Prostate gland (tissue), 2 donors: Measurements from ENCODE around the gene BRSK1.

ENCODE experiments used
- POLR2A ChIP-seq: fragments of 450-650 bp; IDR thresholded peaks from one replicate; pipeline ENCODE4 v1.6.1; 2016; ENCODE audit warnings: antibody characterized with exemption, mild to moderate bottlenecking
- POLR2AphosphoS5 ChIP-seq: sonication (generic); formaldehyde crosslinking; IDR thresholded peaks from one replicate; pipeline ENCODE4 v1.6.1; 2017; ENCODE audit warnings: antibody characterized with exemption
- TF ChIP-seq, protein P1 (sequence below), 4 experiments: fragments of 200-600 bp in 2 of 4; fragments of 450-650 bp in 2 of 4; sonication (generic) in 2 of 4; IDR thresholded peaks; 1 replicate in 3 of 4; 2 replicates in 1 of 4; pipeline ENCODE4 v1.5.1; 2016 to 2019; ENCODE audit warnings: antibody characterized with exemption in 4 of 4, mild to moderate bottlenecking in 2 of 4, moderate library complexity in 2 of 4

DNA sequence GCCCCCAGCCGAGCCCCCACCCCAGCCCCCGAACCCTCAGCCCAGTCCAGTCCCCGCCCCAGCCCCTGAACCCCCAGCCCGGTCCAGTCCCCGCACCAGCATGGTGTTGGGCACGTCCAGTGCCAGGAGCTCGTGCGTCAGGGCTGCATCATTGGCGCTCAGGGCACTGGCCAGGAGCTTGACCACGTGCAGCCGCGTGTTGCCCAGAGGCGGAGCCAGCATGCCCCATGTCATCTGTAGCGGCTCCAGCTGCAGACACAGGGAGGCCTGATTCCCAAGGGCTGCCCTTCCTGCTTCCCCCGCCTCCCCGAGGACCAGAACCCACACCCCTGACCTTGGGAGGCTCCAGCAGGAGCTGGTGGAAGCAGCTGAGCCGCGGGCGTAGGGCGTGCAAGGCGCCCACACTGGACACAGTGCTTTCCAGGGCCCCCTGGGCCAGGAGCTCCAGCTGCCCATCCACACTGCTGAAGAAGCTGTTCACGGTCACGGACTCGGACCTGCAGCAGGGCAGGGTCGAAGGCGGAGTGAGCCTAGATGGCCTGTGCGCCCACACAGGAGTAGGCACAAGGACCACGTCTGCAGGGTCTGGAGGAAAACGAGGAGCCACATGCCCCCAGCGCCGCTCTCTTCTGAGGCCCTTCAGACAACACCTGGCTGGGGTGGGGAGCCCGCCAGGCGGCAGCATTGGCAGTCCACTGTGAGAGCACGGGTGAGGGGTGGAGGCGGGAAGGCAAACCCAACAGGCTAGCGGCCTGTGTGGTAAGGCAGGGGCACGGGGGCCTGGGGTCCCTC, 42.5 kb upstream of the BRSK1 start:
- TF ChIP-seq, protein P1, sequence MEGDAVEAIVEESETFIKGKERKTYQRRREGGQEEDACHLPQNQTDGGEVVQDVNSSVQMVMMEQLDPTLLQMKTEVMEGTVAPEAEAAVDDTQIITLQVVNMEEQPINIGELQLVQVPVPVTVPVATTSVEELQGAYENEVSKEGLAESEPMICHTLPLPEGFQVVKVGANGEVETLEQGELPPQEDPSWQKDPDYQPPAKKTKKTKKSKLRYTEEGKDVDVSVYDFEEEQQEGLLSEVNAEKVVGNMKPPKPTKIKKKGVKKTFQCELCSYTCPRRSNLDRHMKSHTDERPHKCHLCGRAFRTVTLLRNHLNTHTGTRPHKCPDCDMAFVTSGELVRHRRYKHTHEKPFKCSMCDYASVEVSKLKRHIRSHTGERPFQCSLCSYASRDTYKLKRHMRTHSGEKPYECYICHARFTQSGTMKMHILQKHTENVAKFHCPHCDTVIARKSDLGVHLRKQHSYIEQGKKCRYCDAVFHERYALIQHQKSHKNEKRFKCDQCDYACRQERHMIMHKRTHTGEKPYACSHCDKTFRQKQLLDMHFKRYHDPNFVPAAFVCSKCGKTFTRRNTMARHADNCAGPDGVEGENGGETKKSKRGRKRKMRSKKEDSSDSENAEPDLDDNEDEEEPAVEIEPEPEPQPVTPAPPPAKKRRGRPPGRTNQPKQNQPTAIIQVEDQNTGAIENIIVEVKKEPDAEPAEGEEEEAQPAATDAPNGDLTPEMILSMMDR (IDR thresholded peaks at IDR 0.05): no peak
- TF ChIP-seq POLR2AphosphoS5: no peak
- no peak for TF ChIP-seq POLR2A
